GM12878 (cell line): ENCODE data around the gene VIPAS39. TPM values are rescaled to one million over a fixed set of nuclear protein-coding genes. Genes with fewer than 3 reads are reported as not detected.
A peak's percentile ranks its signal among the peaks of the same experiment; 100 is the strongest.

ENCODE experiments used
- BCL11A ChIP-seq: IDR thresholded peaks from 2 replicates; pipeline ENCODE4 v1.6.1; 2011; ENCODE audit warnings: low read depth, low read length
- BCLAF1 ChIP-seq: fragments of 450-650 bp; IDR thresholded peaks from 2 replicates; pipeline ENCODE4 v1.6.1; 2017; ENCODE audit warnings: antibody characterized with exemption, mild to moderate bottlenecking, moderate library complexity
- CHD2 ChIP-seq: IDR thresholded peaks from 2 replicates; pipeline ENCODE4 v1.6.1; 2011; ENCODE audit warnings: low read depth, low read length, improper control_type of control experiment, borderline replicate concordance
- KLF5 ChIP-seq: fragments of 450-650 bp; IDR thresholded peaks from 2 replicates; pipeline ENCODE4 v1.6.1; 2014; ENCODE audit warnings: mild to moderate bottlenecking; ENCODE audit not compliant: partially characterized antibody
- MLLT1 ChIP-seq: fragments of 450-650 bp; IDR thresholded peaks from 2 replicates; pipeline ENCODE4 v1.6.1; 2016; ENCODE audit warnings: mild to moderate bottlenecking
- NFYA ChIP-seq: IDR thresholded peaks from 2 replicates; pipeline ENCODE4 v1.6.1; 2011; ENCODE audit warnings: low read depth, mild to moderate bottlenecking, low read length, improper control_type of control experiment, borderline replicate concordance
- NFYB ChIP-seq: IDR thresholded peaks from 2 replicates; pipeline ENCODE4 v1.6.1; 2011; ENCODE audit warnings: low read depth, mild to moderate bottlenecking, low read length, improper control_type of control experiment, moderate library complexity; ENCODE audit not compliant: insufficient read depth
- NR2C2 ChIP-seq: IDR thresholded peaks from 2 replicates; pipeline ENCODE4 v1.6.1; 2011; ENCODE audit warnings: borderline replicate concordance, low read depth; ENCODE audit not compliant: control insufficient read depth, insufficient read length
- NRF1 ChIP-seq: conservative IDR thresholded peaks from 2 replicates; pipeline ENCODE4 v1.6.1; 2011; ENCODE audit warnings: mild to moderate bottlenecking, low read depth, low read length, improper control_type of control experiment
- RUNX3 ChIP-seq: IDR thresholded peaks from 2 replicates; pipeline ENCODE4 v1.6.1; 2012; ENCODE audit warnings: low read length, inconsistent platforms
- SIX5 ChIP-seq: IDR thresholded peaks from 2 replicates; pipeline ENCODE4 v1.6.1; 2011; ENCODE audit warnings: mild to moderate bottlenecking, low read depth, low read length, moderate library complexity; ENCODE audit not compliant: severe bottlenecking
- SMC3 ChIP-seq: IDR thresholded peaks from 2 replicates; pipeline ENCODE4 v1.6.1; 2011; ENCODE audit warnings: low read length, improper control_type of control experiment, borderline replicate concordance
- TARDBP ChIP-seq: IDR thresholded peaks from 2 replicates; pipeline ENCODE4 v1.6.1; 2016; ENCODE audit warnings: borderline replicate concordance
- TCF7 ChIP-seq: IDR thresholded peaks from 2 replicates; pipeline ENCODE4 v1.6.1; 2014; ENCODE audit warnings: antibody characterized with exemption, borderline replicate concordance
- ZBTB11 ChIP-seq: fragments of 450-650 bp; formaldehyde crosslinking; IDR thresholded peaks from 2 replicates; pipeline ENCODE4 v1.5.0; 2022; ENCODE audit warnings: mild to moderate bottlenecking, missing genetic modification characterization
- ZBTB4 ChIP-seq: fragments of 450-650 bp; formaldehyde crosslinking; IDR thresholded peaks from 2 replicates; pipeline ENCODE4 v1.4.0; 2022; ENCODE audit warnings: mild to moderate bottlenecking, moderate library complexity
- ZSCAN29 ChIP-seq: fragments of 450-650 bp; IDR thresholded peaks from 2 replicates; pipeline ENCODE4 v1.6.1; 2017; ENCODE audit warnings: mild to moderate bottlenecking, moderate library complexity
- polyA plus RNA-seq, 11 experiments: library from polyadenylated mRNA; depleted of rRNA in 4 of 11; unstranded in 6 of 11; stranded (reverse) in 5 of 11; fragments of >200 nt; fragmentation: Nextera tagmentation in 4 of 11; fragmentation: Illumina TruSeq in 1 of 11; extraction: Ambion mirVana in 4 of 11; extraction: Trizol in 1 of 11; gene quantifications; 1 replicate in 1 of 11; 2 replicates in 10 of 11; pipeline versions ENCODE4 v1.2.1 to v1.2.3, GENCODE V29; 2011 to 2016; ENCODE audit warnings: inconsistent platforms in 2 of 11, missing spikeins in 2 of 11, low read depth in 1 of 11
- total RNA-seq, 4 experiments: library from RNA; depleted of rRNA in 3 of 4; stranded (reverse); fragments of >200 nt in 3 of 4; fragmentation: Illumina TruSeq in 1 of 4; extraction: Trizol in 1 of 4; gene quantifications; 2 replicates each; pipeline versions ENCODE4 v1.2.1 to v1.2.3, GENCODE V29; 2013 to 2021

The VIPAS39 gene
- total and polyA plus RNA-seq, 10 of the 15 experiments (the other 5 are each of a cell fraction or from before 2014, with no cell fraction given) = 6.7 to 38.8 (median 18.5) TPM

- no peak for TF ChIP-seq BCLAF1
- peak; percentile 68 for TF ChIP-seq ZBTB11 (CRISPR knock-in tag)
- TF ChIP-seq MLLT1 = peak; percentile 61
- no peak for TF ChIP-seq NFYB
- no peak for TF ChIP-seq SIX5
- no peak for TF ChIP-seq ZBTB4
- no peak for TF ChIP-seq NFYA
- TF ChIP-seq BCL11A = no peak
- TF ChIP-seq NR2C2 = no peak
- TF ChIP-seq CHD2 = no peak
- TF ChIP-seq KLF5 = no peak
- TF ChIP-seq NRF1 = no peak
- no peak for TF ChIP-seq SMC3
- 0 out of 2 replicates have a peak, but pooled peaks have one; percentile 61 for TF ChIP-seq ZSCAN29
- TF ChIP-seq RUNX3 = no peak
- TF ChIP-seq TARDBP = no peak
- TF ChIP-seq TCF7 = no peak
Observed at GRCh38 chr14:77376771-77377501, 80.5 kb downstream of the VIPAS39 start, which contains the start of the genes SAMD15 and TMED8 (continued).
